ENCODE measurements around the gene MIA2.

- no peak for TF ChIP-seq CTCF (IDR thresholded peaks at IDR 0.05; ENCODE audit: low read depth, low read length, poor library complexity, severe bottlenecking)
- no peak for TF ChIP-seq EZH2phosphoT487 (IDR thresholded peaks at IDR 0.05; ENCODE audit: borderline replicate concordance, low read length)
Observed at GRCh38 chr14:39266525-39266870, 32.8 kb downstream of the MIA2 start.
